HCT116 (cell line): ENCODE results near the gene ABCF3. TPM values are rescaled to one million over a fixed set of nuclear protein-coding genes. Genes with fewer than 3 reads are reported as not detected.

ENCODE experiments used
- ATAC-seq: fragments of 200-7000 bp; cut with Tn5 transposase; 2 replicates; pipeline ENCODE4 v1.9.1; 2020; ENCODE audit warnings: mild to moderate bottlenecking, moderate library complexity
- BruUV-seq: library from RNA; stranded (reverse); fragments of 400-500 nt; replicated peaks from 2 replicates; lab custom pipeline; 2021; lab: Mats Ljungman, UMichigan
- CTCF ChIA-PET: fragments of 300-600 bp; sonication (Branson Sonifier 250); formaldehyde crosslinking; loops from one replicate; lab custom pipeline; 2021; ENCODE audit warnings: antibody characterized with exemption; lab: Charles Lee
- POLR2A ChIA-PET: fragments of 300-600, 350-600 bp; sonication (Branson Sonifier 250); formaldehyde crosslinking; loops from one replicate; lab custom pipeline; 2021; ENCODE audit warnings: antibody characterized with exemption; lab: Charles Lee
- RAD21 ChIA-PET, 2 experiments: fragments of 300-600 bp; sonication (Branson Sonifier 250); formaldehyde crosslinking; loops; one replicate each; lab custom pipeline; 2023; ENCODE audit warnings: low total read pairs in 2 of 2; ENCODE audit not compliant: uncharacterized antibody in 2 of 2, unreplicated experiment in 2 of 2, low non-redundant PET in 1 of 2; lab: Charles Lee
- DNase-seq: peaks from one replicate; pipeline ENCODE4 v3.0.0-alpha.2; 2010; ENCODE audit warnings: low read depth, low spot score
- H2AFZ ChIP-seq: fragments of 200-600 bp; shearing (Covaris generic), sonication (generic); 2 replicates; pipeline ENCODE4 v1.6.1; 2017; ENCODE audit warnings: low read depth, mixed run types, mixed read lengths, antibody characterized with exemption, low read length; ENCODE audit not compliant: poor library complexity, severe bottlenecking
- H3K27ac ChIP-seq: 2 replicates; pipeline ENCODE4 v1.5.1; 2012; ENCODE audit warnings: low read depth, low read length
- H3K27me3 ChIP-seq: fragments of 200-600 bp; sonication (generic); 2 replicates; pipeline ENCODE4 v1.6.1; 2016; ENCODE audit warnings: mixed run types, low read length, mixed read lengths; ENCODE audit not compliant: insufficient read depth
- H3K36me3 ChIP-seq, 2 experiments: fragments of 200-500 bp in 1 of 2; fragments of 200-600 bp in 1 of 2; sonication (Bioruptor generic) in 1 of 2; sonication (generic) in 1 of 2; 2 replicates each; pipeline versions ENCODE4 v1.5.1 to v1.6.1; 2014 to 2016; ENCODE audit warnings: low read length in 2 of 2, inconsistent platforms in 1 of 2, mixed read lengths in 1 of 2, mixed run types in 1 of 2; ENCODE audit not compliant: insufficient read depth in 2 of 2, control insufficient read depth in 1 of 2
- H3K4me1 ChIP-seq, 2 experiments: fragments of 200-600 bp in 1 of 2; sonication (generic) in 1 of 2; 2 replicates each; pipeline versions ENCODE4 v1.5.1 to v1.6.1; 2012 to 2017; ENCODE audit warnings: low read length in 2 of 2, inconsistent platforms in 1 of 2, mild to moderate bottlenecking in 1 of 2, mixed read lengths in 1 of 2, mixed run types in 1 of 2, moderate library complexity in 1 of 2; ENCODE audit not compliant: insufficient read depth in 2 of 2, control insufficient read depth in 1 of 2
- H3K4me2 ChIP-seq: fragments of 200-600 bp; sonication (generic); 2 replicates; pipeline ENCODE4 v1.6.1; 2017; ENCODE audit warnings: mixed run types, low read length, mixed read lengths
- H3K4me3 ChIP-seq, 2 experiments: fragments of 200-600 bp in 1 of 2; sonication (generic) in 1 of 2; replicated peaks in 1 of 2; 2 replicates each; pipeline ENCODE4 v1.5.1; 2011 to 2016; ENCODE audit warnings: low read length in 2 of 2, control low read depth in 1 of 2, low read depth in 1 of 2, mild to moderate bottlenecking in 1 of 2, mixed read lengths in 1 of 2, mixed run types in 1 of 2
- H3K79me2 ChIP-seq: fragments of 200-600 bp; sonication (generic); 2 replicates; pipeline ENCODE4 v1.6.1; 2017; ENCODE audit warnings: mild to moderate bottlenecking, mixed run types, low read length, moderate library complexity, mixed read lengths; ENCODE audit not compliant: insufficient read depth
- H3K9ac ChIP-seq: fragments of 200-600 bp; sonication (generic); 2 replicates; pipeline ENCODE4 v1.6.1; 2016; ENCODE audit warnings: low read length, mixed read lengths
- H3K9me2 ChIP-seq: fragments of 200-600 bp; sonication (generic), shearing (Covaris generic); 2 replicates; pipeline ENCODE4 v1.6.1; 2017; ENCODE audit warnings: mixed run types, mild to moderate bottlenecking, moderate library complexity; ENCODE audit not compliant: insufficient read depth
- H3K9me3 ChIP-seq, 2 experiments: fragments of 200-500 bp in 1 of 2; fragments of 200-600 bp in 1 of 2; sonication (Bioruptor generic) in 1 of 2; sonication (generic) in 1 of 2; 2 replicates each; pipeline ENCODE4 v1.6.1; 2014 to 2017; ENCODE audit warnings: low read length in 2 of 2, mixed read lengths in 2 of 2, inconsistent platforms in 1 of 2, low read depth in 1 of 2, mild to moderate bottlenecking in 1 of 2, mixed run types in 1 of 2, moderate library complexity in 1 of 2; ENCODE audit not compliant: control insufficient read depth in 1 of 2, insufficient read depth in 1 of 2
- H4K20me1 ChIP-seq: fragments of 200-600 bp; sonication (generic), shearing (Covaris generic); 2 replicates; pipeline ENCODE4 v1.6.1; 2017; ENCODE audit warnings: mixed run types, mild to moderate bottlenecking, moderate library complexity; ENCODE audit not compliant: insufficient read depth
- EGR1 ChIP-seq: IDR thresholded peaks from 2 replicates; pipeline ENCODE4 v1.6.1; 2012; ENCODE audit warnings: low read depth
- ELF1 ChIP-seq: IDR thresholded peaks from 2 replicates; pipeline ENCODE4 v1.6.1; 2012; ENCODE audit warnings: low read depth, borderline replicate concordance
- EZH2 ChIP-seq: fragments of 200-600 bp; sonication (generic); IDR thresholded peaks from 2 replicates; pipeline ENCODE4 v1.6.1; 2017; ENCODE audit warnings: antibody characterized with exemption, mixed run types
- ZNF274 ChIP-seq: fragments of 200-500 bp; sonication (Bioruptor generic); IDR thresholded peaks from 2 replicates; pipeline ENCODE4 v1.6.1; 2014; ENCODE audit warnings: mild to moderate bottlenecking, low read depth, low read length, inconsistent platforms
- intact Hi-C: fragments of 100-400 bp; cut with micrococcal nuclease; formaldehyde crosslinking; loops from 2 replicates; pipeline ENCODE4 v1.10.0; 2022
- total RNA-seq: library from RNA; stranded (reverse); gene quantifications from one replicate; pipeline ENCODE4 v1.2.1, GENCODE V29; 2021; ENCODE audit not compliant: unreplicated experiment
- TF ChIP-seq, protein P1 (sequence below), 3 experiments: fragments of 200-600 bp in 1 of 3; sonication (generic) in 1 of 3; IDR thresholded peaks in 2 of 3; conservative IDR thresholded peaks in 1 of 3; 2 replicates each; pipeline ENCODE4 v1.5.1; 2012 to 2017; ENCODE audit warnings: low read depth in 2 of 3, low read length in 2 of 3, antibody characterized with exemption in 1 of 3, borderline replicate concordance in 1 of 3, control low read depth in 1 of 3, mild to moderate bottlenecking in 1 of 3, mixed read lengths in 1 of 3, mixed run types in 1 of 3, moderate library complexity in 1 of 3; ENCODE audit not compliant: insufficient read depth in 1 of 3
- TF ChIP-seq, protein P2 (sequence below): IDR thresholded peaks from 2 replicates; pipeline ENCODE4 v1.6.1; 2012

The ABCF3 gene
- total RNA-seq, 1 experiment from 2014 or later = 74.6 TPM

- H3K4me2 ChIP-seq = no peak overlapping the region
- no peaks in the 10 kb centered on the region for H4K20me1 ChIP-seq
- H3K9ac ChIP-seq = no peak overlapping the region
- POLR2A ChIA-PET = no interaction called here
- no peaks in the 10 kb centered on the region for H3K79me2 ChIP-seq
- no peak for TF ChIP-seq ZNF274
- TF ChIP-seq EGR1 = no peak
- no peak for TF ChIP-seq ELF1
- TF ChIP-seq, protein P1, sequence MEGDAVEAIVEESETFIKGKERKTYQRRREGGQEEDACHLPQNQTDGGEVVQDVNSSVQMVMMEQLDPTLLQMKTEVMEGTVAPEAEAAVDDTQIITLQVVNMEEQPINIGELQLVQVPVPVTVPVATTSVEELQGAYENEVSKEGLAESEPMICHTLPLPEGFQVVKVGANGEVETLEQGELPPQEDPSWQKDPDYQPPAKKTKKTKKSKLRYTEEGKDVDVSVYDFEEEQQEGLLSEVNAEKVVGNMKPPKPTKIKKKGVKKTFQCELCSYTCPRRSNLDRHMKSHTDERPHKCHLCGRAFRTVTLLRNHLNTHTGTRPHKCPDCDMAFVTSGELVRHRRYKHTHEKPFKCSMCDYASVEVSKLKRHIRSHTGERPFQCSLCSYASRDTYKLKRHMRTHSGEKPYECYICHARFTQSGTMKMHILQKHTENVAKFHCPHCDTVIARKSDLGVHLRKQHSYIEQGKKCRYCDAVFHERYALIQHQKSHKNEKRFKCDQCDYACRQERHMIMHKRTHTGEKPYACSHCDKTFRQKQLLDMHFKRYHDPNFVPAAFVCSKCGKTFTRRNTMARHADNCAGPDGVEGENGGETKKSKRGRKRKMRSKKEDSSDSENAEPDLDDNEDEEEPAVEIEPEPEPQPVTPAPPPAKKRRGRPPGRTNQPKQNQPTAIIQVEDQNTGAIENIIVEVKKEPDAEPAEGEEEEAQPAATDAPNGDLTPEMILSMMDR (IDR thresholded peaks at IDR 0.05 in 2 of 3, conservative IDR thresholded peaks at IDR 0.05 in 1 of 3; ENCODE audit: borderline replicate concordance in 1 of 3, insufficient read depth in 1 of 3, low read depth in 2 of 3, low read length in 2 of 3) = no peak
- no peak for TF ChIP-seq EZH2
- TF ChIP-seq, protein P2, sequence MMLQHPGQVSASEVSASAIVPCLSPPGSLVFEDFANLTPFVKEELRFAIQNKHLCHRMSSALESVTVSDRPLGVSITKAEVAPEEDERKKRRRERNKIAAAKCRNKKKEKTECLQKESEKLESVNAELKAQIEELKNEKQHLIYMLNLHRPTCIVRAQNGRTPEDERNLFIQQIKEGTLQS = no peak
- H2AFZ ChIP-seq = no peak overlapping the region
- CTCF ChIA-PET = no interaction called here
- no peak overlapping the region for H3K27ac ChIP-seq
- no peaks in the 10 kb centered on the region for H3K9me3 ChIP-seq
- intact Hi-C loops = no loop called here
- no peaks in the 10 kb centered on the region for H3K27me3 ChIP-seq
- H3K9me2 ChIP-seq = no peaks in the 10 kb centered on the region
- ATAC-seq = no peak
- DNase-seq = no peak
- no peaks in the 10 kb centered on the region for H3K4me1 ChIP-seq
- BruUV-seq = no TSS peak
- no peaks in the 10 kb centered on the region for H3K36me3 ChIP-seq
- H3K4me3 ChIP-seq = no peak overlapping the region
- RAD21 ChIA-PET = interaction anchor here in 1 of 2 experiments (0.6 kb wide), 1 partner anchor 102 kb away, joined by 6 read pairs; no protein-coding TSS in a partner anchor
Observed at GRCh38 chr3:184203526-184203925, 17.5 kb downstream of the ABCF3 start.
